ENCODE measurements around the gene PIK3R2.

PIK3R2 gene

GRCh38 chr19:18173054-18173571 is 20.1 kb downstream of the PIK3R2 start:
- no peak for DNase-seq (ENCODE audit: low read depth)

- DNase-seq (ENCODE audit: low read depth), result no peak
These were observed 20.8 kb downstream of the PIK3R2 start, which contains the start of gene IFI30 for GRCh38 chr19:18173572-18174288. IFI30 (plus strand) TSS chr19:18173813; CDS start chr19:18173842, 29 bp downstream.

DNA sequence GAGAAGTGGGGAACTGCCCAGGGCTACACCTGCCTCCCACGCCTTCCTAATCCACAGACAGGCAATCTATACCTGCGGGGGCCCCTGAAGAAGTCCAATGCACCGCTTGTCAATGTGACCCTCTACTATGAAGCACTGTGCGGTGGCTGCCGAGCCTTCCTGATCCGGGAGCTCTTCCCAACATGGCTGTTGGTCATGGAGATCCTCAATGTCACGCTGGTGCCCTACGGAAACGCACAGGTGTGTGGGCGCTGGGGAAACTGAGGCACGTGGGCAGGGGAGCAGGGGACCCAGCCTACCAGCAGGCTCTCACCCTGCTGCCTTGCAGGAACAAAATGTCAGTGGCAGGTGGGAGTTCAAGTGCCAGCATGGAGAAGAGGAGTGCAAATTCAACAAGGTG is 22.0 kb downstream of the PIK3R2 start:
- DNase-seq (ENCODE audit: low read depth), result no peak

- no peak for DNase-seq (ENCODE audit: low read depth)
These were observed 23.7 kb downstream of the PIK3R2 start for GRCh38 chr19:18176367-18177310.

GRCh38 chr19:18179957-18180356 is 27.0 kb downstream of the PIK3R2 start:
- no peak for DNase-seq (ENCODE audit: low read depth)

DNA sequence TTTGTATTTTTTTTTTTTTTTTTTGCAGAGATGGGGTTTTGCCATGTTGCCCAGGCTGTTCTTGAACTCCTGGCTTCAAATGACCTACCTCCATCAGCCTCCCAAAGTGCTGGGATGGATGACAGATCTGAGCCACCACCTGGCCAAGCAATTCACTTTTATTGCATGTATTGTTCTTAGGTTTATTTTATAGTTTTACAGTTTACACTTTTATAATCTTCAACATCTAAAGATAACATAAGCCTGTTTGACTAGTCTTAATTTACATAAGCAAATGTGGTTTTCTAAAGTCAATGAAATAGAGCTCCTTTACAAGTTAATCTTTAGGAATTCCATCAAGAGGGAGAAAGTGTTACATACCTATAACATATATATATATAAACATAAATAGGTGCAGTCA is 30.6 kb downstream of the PIK3R2 start:
- DNase-seq (ENCODE audit: low read depth), result no peak

DNA sequence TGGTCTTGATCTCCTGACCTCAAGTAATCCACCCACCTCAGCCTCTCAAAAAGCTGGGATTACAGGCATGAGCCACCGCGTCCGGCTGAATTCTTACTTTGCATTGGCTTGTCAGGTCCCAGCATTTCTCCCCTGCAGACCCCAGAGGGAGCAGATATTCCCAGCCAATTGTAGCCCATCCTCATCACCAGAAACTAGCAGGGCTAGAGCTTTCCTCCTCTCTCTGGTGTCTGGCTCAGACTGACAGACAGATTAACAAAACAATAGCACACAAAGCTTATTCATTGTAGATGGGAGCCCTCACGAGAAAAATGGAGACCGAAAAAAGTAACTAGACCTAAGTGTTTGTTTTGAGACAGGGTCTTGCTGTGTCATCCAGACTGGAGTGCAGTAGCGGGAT is 32.6 kb downstream of the PIK3R2 start:
- DNase-seq (ENCODE audit: low read depth), result no peak

DNA sequence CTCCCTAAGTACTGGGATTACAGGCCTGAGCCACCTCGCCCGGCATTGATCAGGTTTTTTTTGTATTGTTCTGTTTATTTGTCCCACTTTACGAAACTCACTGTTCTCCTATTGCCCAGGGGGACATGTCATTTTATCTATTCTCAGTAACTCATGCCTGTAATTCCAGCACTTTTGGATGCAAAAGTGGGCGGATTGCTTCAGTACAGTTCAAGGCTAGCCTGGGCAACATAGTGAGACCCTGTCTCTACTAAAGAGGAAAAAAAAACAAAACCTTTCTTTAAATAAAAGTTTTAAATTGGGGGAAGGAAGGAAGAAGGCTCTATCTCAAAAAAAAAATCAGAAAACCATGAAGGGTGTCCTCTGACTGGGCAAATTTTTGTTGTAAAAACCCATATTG is 37.3 kb downstream of the PIK3R2 start:
- no peak for DNase-seq (ENCODE audit: low read depth)

- DNase-seq (ENCODE audit: low read depth), result no peak
These were observed 38.7 kb downstream of the PIK3R2 start for GRCh38 chr19:18191640-18192062.

- DNase-seq (ENCODE audit: low read depth), result peak; percentile 93
These were observed 39.9 kb downstream of the PIK3R2 start, which contains the start of gene MPV17L2 for GRCh38 chr19:18192673-18193387. MPV17L2 (plus strand) TSS chr19:18193218; CDS start chr19:18193282, 64 bp downstream.

- DNase-seq (ENCODE audit: low read depth), result no peak
These were observed 40.6 kb downstream of the PIK3R2 start for GRCh38 chr19:18193388-18194180.

DNA sequence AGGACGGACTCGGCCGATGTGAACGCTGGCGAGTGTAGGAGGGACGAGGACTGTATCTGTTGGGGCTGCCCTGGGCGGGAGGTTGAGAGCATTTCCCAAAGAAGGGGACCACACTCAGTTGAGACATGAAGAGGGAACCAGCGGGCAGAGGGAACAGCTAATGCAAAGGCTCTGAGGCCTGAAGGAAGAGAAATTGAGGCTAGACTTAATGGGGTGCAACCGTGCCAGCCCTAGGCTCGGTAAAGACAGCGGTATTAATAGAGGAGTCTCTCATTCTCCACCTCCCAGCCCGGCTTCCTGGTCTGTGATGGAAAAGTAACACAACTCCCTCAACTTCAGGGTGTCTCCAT is 41.2 kb downstream of the PIK3R2 start:
- no peak for DNase-seq (ENCODE audit: low read depth)

DNA sequence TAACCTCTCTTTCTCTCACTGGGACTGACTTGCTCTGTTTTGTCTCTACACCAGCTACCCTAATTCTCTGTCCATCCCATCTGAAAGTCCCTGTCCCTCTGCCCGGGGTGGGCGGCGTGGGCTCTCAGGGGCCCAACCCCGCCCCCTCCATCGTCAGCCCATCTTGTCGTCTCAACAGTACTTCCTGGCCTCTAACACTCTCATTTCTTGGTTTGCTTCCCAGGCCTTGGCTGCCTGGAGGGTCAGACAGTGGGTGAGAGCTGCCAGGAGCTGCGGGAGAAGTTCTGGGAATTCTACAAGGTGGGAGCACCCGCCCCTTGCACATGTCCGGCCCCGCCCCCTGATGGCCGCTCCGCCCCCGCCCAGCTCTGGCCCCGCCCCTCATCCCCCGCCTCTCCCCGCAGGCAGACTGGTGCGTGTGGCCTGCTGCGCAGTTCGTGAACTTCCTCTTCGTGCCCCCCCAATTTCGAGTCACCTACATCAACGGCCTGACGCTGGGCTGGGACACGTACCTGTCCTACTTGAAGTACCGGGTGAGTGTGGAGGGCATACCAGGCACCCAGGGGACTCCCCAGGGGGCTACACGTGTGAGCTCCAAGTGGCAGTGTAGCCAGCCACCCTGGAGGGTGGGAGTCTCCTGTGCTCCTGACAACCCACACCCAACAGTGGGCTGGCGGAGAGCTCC is 41.7 kb downstream of the PIK3R2 start:
- no peak for DNase-seq (ENCODE audit: low read depth)

- no peak for DNase-seq (ENCODE audit: low read depth)
These were observed 43.5 kb downstream of the PIK3R2 start for GRCh38 chr19:18196511-18196845.

DNA sequence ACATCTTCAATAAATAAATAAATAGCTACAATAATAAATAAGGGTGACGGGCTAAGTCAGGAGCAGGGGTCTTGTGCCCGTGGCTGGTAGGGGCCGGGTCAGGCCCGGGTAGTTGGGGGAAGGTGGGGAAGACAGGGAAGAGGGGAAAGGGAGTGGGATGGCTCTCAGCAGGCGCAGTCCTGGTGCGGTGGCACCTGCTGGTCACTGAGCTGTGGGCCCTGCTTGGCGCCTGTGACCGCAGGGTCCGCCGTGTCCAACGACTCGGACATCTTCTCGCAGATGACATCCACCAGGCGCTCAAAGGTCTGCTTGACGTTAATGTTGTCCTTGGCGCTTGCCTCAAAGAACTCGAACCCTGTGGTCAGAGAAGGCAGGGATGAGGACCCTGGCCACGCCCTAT is 44.3 kb downstream of the PIK3R2 start:
- no peak for DNase-seq (ENCODE audit: low read depth)

DNA sequence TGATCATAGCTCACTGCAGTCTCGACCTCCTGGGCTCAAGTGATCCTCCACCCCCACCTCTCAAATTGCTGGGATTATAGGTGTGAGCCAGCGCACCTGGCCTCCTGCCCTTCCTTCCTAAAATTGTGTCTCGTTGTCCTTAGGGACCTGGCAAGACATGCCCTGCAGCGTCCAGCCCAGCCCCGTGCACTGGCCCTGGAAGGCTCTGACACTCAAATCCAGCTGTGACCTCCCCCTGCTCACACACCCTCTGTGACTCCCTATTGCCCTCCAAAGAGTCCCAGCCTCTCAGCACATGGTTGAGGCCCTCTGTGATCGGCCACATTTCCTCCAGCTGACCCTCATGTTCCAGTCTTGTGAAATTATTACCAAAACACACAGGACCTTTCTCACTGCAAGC is 45.0 kb downstream of the PIK3R2 start:
- DNase-seq (ENCODE audit: low read depth), result no peak

- DNase-seq (ENCODE audit: low read depth), result no peak
These were observed 45.4 kb downstream of the PIK3R2 start for GRCh38 chr19:18198374-18198773.

DNA sequence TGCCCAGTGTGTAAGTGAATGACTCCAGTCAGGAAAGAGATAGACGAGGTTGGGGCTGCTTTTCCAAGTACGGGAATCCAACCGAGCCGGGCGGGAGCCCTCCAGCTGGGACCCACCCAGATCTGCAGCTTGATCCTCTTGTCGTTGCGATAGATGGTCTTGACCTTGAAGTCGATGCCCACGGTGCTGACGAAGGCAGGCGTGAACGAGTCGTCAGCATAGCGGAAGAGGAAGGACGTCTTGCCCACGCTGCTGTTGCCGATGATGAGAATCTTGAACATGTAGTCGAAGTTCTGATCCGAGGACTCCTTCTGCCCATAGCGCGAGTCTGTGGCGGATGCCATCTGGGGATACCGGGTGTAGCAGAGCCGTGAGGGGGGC is 49.4 kb downstream of the PIK3R2 start:
- no peak for DNase-seq (ENCODE audit: low read depth)

- DNase-seq (ENCODE audit: low read depth), result no peak
These were observed 49.9 kb downstream of the PIK3R2 start for GRCh38 chr19:18202778-18203407.

DNA sequence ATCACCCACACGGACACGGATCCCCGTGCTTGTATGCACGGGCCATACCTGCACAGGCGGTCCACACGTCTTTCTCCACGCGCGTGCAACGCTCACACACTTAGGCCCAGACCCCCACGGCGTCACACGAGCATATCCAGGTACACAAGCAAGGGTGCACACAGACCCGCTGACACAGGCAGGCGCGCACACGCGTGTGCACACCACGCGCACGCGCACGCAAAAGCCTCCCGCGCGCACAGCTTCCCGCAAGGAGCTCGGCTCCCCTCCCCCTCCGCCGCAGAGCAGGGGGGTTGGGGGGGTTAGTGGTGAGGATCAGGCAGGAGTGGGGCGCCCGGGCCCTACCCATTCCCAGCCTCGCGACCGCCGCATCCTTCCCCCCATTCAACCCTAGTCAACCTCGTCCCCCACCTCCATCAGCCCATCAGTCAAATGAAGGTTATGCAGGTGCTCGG is 50.5 kb downstream of the PIK3R2 start:
- no peak for DNase-seq (ENCODE audit: low read depth)
